ENCODE data around the gene SORBS1.
"Not testable (repeated sequence)": the region's sequence is repeated elsewhere in the genome, so short reads cannot be mapped to it uniquely, and the experiment has no call there.

The SORBS1 gene

GRCh38 chr10:95482501-95483233, 78.5 kb downstream of the SORBS1 start:
- DNase-seq (ENCODE audit: low spot score) = no peak

- DNase-seq (ENCODE audit: low spot score) = no peak
Measured at GRCh38 chr10:95480901-95481491, 80.2 kb downstream of the SORBS1 start.

- no peak for DNase-seq (ENCODE audit: low spot score)
Measured at GRCh38 chr10:95480102-95480900, 80.9 kb downstream of the SORBS1 start.

- DNase-seq (ENCODE audit: low spot score) = no peak
Measured at GRCh38 chr10:95478935-95479334, 82.2 kb downstream of the SORBS1 start.

- DNase-seq (ENCODE audit: low spot score) = no peak
Measured at GRCh38 chr10:95478185-95478584, 83.0 kb downstream of the SORBS1 start.

- no peak for DNase-seq (ENCODE audit: low spot score)
Measured at GRCh38 chr10:95477175-95477520, 84.0 kb downstream of the SORBS1 start.

GRCh38 chr10:95476469-95477174, 84.5 kb downstream of the SORBS1 start:
- DNase-seq (ENCODE audit: low spot score) = no peak

GRCh38 chr10:95475827-95476468, 85.2 kb downstream of the SORBS1 start:
- no peak for DNase-seq (ENCODE audit: low spot score)

GRCh38 chr10:95475003-95475383, 86.2 kb downstream of the SORBS1 start:
- DNase-seq (ENCODE audit: low spot score) = no peak

GRCh38 chr10:95474228-95475002, 86.8 kb downstream of the SORBS1 start:
- no peak for DNase-seq (ENCODE audit: low spot score)

GRCh38 chr10:95472304-95473088, 88.7 kb downstream of the SORBS1 start:
- DNase-seq (ENCODE audit: low spot score) = no peak

GRCh38 chr10:95469676-95470075, 91.5 kb downstream of the SORBS1 start:
- no peak for DNase-seq (ENCODE audit: low spot score)

GRCh38 chr10:95469251-95469650, 91.9 kb downstream of the SORBS1 start:
- DNase-seq (ENCODE audit: low spot score) = no peak

GRCh38 chr10:95467642-95468041, 93.5 kb downstream of the SORBS1 start:
- DNase-seq (ENCODE audit: low spot score) = not testable (repeated sequence)

GRCh38 chr10:95467162-95467599, 94.0 kb downstream of the SORBS1 start:
- DNase-seq (ENCODE audit: low spot score) = no peak

GRCh38 chr10:95466436-95466835, 94.7 kb downstream of the SORBS1 start:
- no peak for DNase-seq (ENCODE audit: low spot score)

GRCh38 chr10:95464280-95464679, 96.9 kb downstream of the SORBS1 start:
- no peak for DNase-seq (ENCODE audit: low spot score)

GRCh38 chr10:95462740-95463667, 98.2 kb downstream of the SORBS1 start:
- DNase-seq (ENCODE audit: low spot score) = no peak

GRCh38 chr10:95461611-95462010, 99.6 kb downstream of the SORBS1 start:
- DNase-seq (ENCODE audit: low spot score) = no peak
